HCT116 (cell line): ENCODE data around the gene LSM11. TPM values are rescaled to one million over a fixed set of nuclear protein-coding genes. Genes with fewer than 3 reads are reported as not detected.

ENCODE experiments used
- ATAC-seq: fragments of 200-7000 bp; cut with Tn5 transposase; 2 replicates; pipeline ENCODE4 v1.9.1; 2020; ENCODE audit warnings: mild to moderate bottlenecking, moderate library complexity
- BruUV-seq: library from RNA; stranded (reverse); fragments of 400-500 nt; replicated peaks from 2 replicates; lab custom pipeline; 2021; lab: Mats Ljungman, UMichigan
- CTCF ChIA-PET: fragments of 300-600 bp; sonication (Branson Sonifier 250); formaldehyde crosslinking; loops from one replicate; lab custom pipeline; 2021; ENCODE audit warnings: antibody characterized with exemption; lab: Charles Lee
- POLR2A ChIA-PET: fragments of 300-600, 350-600 bp; sonication (Branson Sonifier 250); formaldehyde crosslinking; loops from one replicate; lab custom pipeline; 2021; ENCODE audit warnings: antibody characterized with exemption; lab: Charles Lee
- RAD21 ChIA-PET, 2 experiments: fragments of 300-600 bp; sonication (Branson Sonifier 250); formaldehyde crosslinking; loops; one replicate each; lab custom pipeline; 2023; ENCODE audit warnings: low total read pairs in 2 of 2; ENCODE audit not compliant: uncharacterized antibody in 2 of 2, unreplicated experiment in 2 of 2, low non-redundant PET in 1 of 2; lab: Charles Lee
- DNase-seq: peaks from one replicate; pipeline ENCODE4 v3.0.0-alpha.2; 2010; ENCODE audit warnings: low read depth, low spot score
- H2AFZ ChIP-seq: fragments of 200-600 bp; shearing (Covaris generic), sonication (generic); 2 replicates; pipeline ENCODE4 v1.6.1; 2017; ENCODE audit warnings: low read depth, mixed run types, mixed read lengths, antibody characterized with exemption, low read length; ENCODE audit not compliant: poor library complexity, severe bottlenecking
- H3K27ac ChIP-seq: 2 replicates; pipeline ENCODE4 v1.5.1; 2012; ENCODE audit warnings: low read depth, low read length
- H3K27me3 ChIP-seq: fragments of 200-600 bp; sonication (generic); 2 replicates; pipeline ENCODE4 v1.6.1; 2016; ENCODE audit warnings: mixed run types, low read length, mixed read lengths; ENCODE audit not compliant: insufficient read depth
- H3K36me3 ChIP-seq, 2 experiments: fragments of 200-500 bp in 1 of 2; fragments of 200-600 bp in 1 of 2; sonication (Bioruptor generic) in 1 of 2; sonication (generic) in 1 of 2; 2 replicates each; pipeline versions ENCODE4 v1.5.1 to v1.6.1; 2014 to 2016; ENCODE audit warnings: low read length in 2 of 2, inconsistent platforms in 1 of 2, mixed read lengths in 1 of 2, mixed run types in 1 of 2; ENCODE audit not compliant: insufficient read depth in 2 of 2, control insufficient read depth in 1 of 2
- H3K4me1 ChIP-seq, 2 experiments: fragments of 200-600 bp in 1 of 2; sonication (generic) in 1 of 2; 2 replicates each; pipeline versions ENCODE4 v1.5.1 to v1.6.1; 2012 to 2017; ENCODE audit warnings: low read length in 2 of 2, inconsistent platforms in 1 of 2, mild to moderate bottlenecking in 1 of 2, mixed read lengths in 1 of 2, mixed run types in 1 of 2, moderate library complexity in 1 of 2; ENCODE audit not compliant: insufficient read depth in 2 of 2, control insufficient read depth in 1 of 2
- H3K4me2 ChIP-seq: fragments of 200-600 bp; sonication (generic); 2 replicates; pipeline ENCODE4 v1.6.1; 2017; ENCODE audit warnings: mixed run types, low read length, mixed read lengths
- H3K4me3 ChIP-seq, 2 experiments: fragments of 200-600 bp in 1 of 2; sonication (generic) in 1 of 2; replicated peaks in 1 of 2; 2 replicates each; pipeline ENCODE4 v1.5.1; 2011 to 2016; ENCODE audit warnings: low read length in 2 of 2, control low read depth in 1 of 2, low read depth in 1 of 2, mild to moderate bottlenecking in 1 of 2, mixed read lengths in 1 of 2, mixed run types in 1 of 2
- H3K79me2 ChIP-seq: fragments of 200-600 bp; sonication (generic); 2 replicates; pipeline ENCODE4 v1.6.1; 2017; ENCODE audit warnings: mild to moderate bottlenecking, mixed run types, low read length, moderate library complexity, mixed read lengths; ENCODE audit not compliant: insufficient read depth
- H3K9ac ChIP-seq: fragments of 200-600 bp; sonication (generic); 2 replicates; pipeline ENCODE4 v1.6.1; 2016; ENCODE audit warnings: low read length, mixed read lengths
- H3K9me2 ChIP-seq: fragments of 200-600 bp; sonication (generic), shearing (Covaris generic); 2 replicates; pipeline ENCODE4 v1.6.1; 2017; ENCODE audit warnings: mixed run types, mild to moderate bottlenecking, moderate library complexity; ENCODE audit not compliant: insufficient read depth
- H3K9me3 ChIP-seq, 2 experiments: fragments of 200-500 bp in 1 of 2; fragments of 200-600 bp in 1 of 2; sonication (Bioruptor generic) in 1 of 2; sonication (generic) in 1 of 2; 2 replicates each; pipeline ENCODE4 v1.6.1; 2014 to 2017; ENCODE audit warnings: low read length in 2 of 2, mixed read lengths in 2 of 2, inconsistent platforms in 1 of 2, low read depth in 1 of 2, mild to moderate bottlenecking in 1 of 2, mixed run types in 1 of 2, moderate library complexity in 1 of 2; ENCODE audit not compliant: control insufficient read depth in 1 of 2, insufficient read depth in 1 of 2
- H4K20me1 ChIP-seq: fragments of 200-600 bp; sonication (generic), shearing (Covaris generic); 2 replicates; pipeline ENCODE4 v1.6.1; 2017; ENCODE audit warnings: mixed run types, mild to moderate bottlenecking, moderate library complexity; ENCODE audit not compliant: insufficient read depth
- ATF3 ChIP-seq: IDR thresholded peaks from 2 replicates; pipeline ENCODE4 v1.6.1; 2012
- CBX3 ChIP-seq: IDR thresholded peaks from 2 replicates; pipeline ENCODE4 v1.6.1; 2012; ENCODE audit warnings: low read depth
- CEBPB ChIP-seq: IDR thresholded peaks from 2 replicates; pipeline ENCODE4 v1.6.1; 2012; ENCODE audit warnings: low read depth
- ELF1 ChIP-seq: IDR thresholded peaks from 2 replicates; pipeline ENCODE4 v1.6.1; 2012; ENCODE audit warnings: low read depth, borderline replicate concordance
- EZH2phosphoT487 ChIP-seq: fragments of 200-600 bp; IDR thresholded peaks from 2 replicates; pipeline ENCODE4 v1.6.1; 2018; ENCODE audit warnings: antibody characterized with exemption, borderline replicate concordance
- FOSL1 ChIP-seq: IDR thresholded peaks from 2 replicates; pipeline ENCODE4 v1.6.1; 2012; ENCODE audit warnings: low read depth
- JUND ChIP-seq: IDR thresholded peaks from 2 replicates; pipeline ENCODE4 v1.6.1; 2012
- MAX ChIP-seq: IDR thresholded peaks from 2 replicates; pipeline ENCODE4 v1.6.1; 2012
- POLR2A ChIP-seq: IDR thresholded peaks from 2 replicates; pipeline ENCODE4 v1.7.0; 2011; ENCODE audit warnings: borderline replicate concordance; ENCODE audit not compliant: insufficient read depth, insufficient read length; ENCODE audit errors: extremely low read depth
- POLR2AphosphoS5 ChIP-seq: IDR thresholded peaks from 2 replicates; pipeline ENCODE4 v1.6.1; 2011; ENCODE audit warnings: mild to moderate bottlenecking, low read depth, low read length, moderate library complexity
- RAD21 ChIP-seq: IDR thresholded peaks from 2 replicates; pipeline ENCODE4 v1.6.1; 2012; ENCODE audit warnings: low read depth, mild to moderate bottlenecking
- REST ChIP-seq: IDR thresholded peaks from 2 replicates; pipeline ENCODE4 v1.6.1; 2012; ENCODE audit warnings: low read depth
- SIN3A ChIP-seq: IDR thresholded peaks from 2 replicates; pipeline ENCODE4 v1.6.1; 2012; ENCODE audit warnings: low read depth
- SRF ChIP-seq: IDR thresholded peaks from 2 replicates; pipeline ENCODE4 v1.6.1; 2012; ENCODE audit warnings: low read depth
- TCF7L2 ChIP-seq: IDR thresholded peaks from 2 replicates; pipeline ENCODE4 v1.7.0; 2011; ENCODE audit warnings: borderline replicate concordance, inconsistent platforms; ENCODE audit not compliant: insufficient read depth, insufficient read length; ENCODE audit errors: extremely low read depth
- YY1 ChIP-seq: IDR thresholded peaks from 2 replicates; pipeline ENCODE4 v1.6.1; 2011; ENCODE audit warnings: low read length, low read depth, moderate library complexity, mild to moderate bottlenecking; ENCODE audit not compliant: insufficient replicate concordance; ENCODE audit errors: extremely low read depth
- ZFX ChIP-seq: fragments of 450-650 bp; IDR thresholded peaks from 2 replicates; pipeline ENCODE4 v1.6.1; 2017
- ZNF274 ChIP-seq: fragments of 200-500 bp; sonication (Bioruptor generic); IDR thresholded peaks from 2 replicates; pipeline ENCODE4 v1.6.1; 2014; ENCODE audit warnings: mild to moderate bottlenecking, low read depth, low read length, inconsistent platforms
- intact Hi-C: fragments of 100-400 bp; cut with micrococcal nuclease; formaldehyde crosslinking; loops from 2 replicates; pipeline ENCODE4 v1.10.0; 2022
- total RNA-seq: library from RNA; stranded (reverse); gene quantifications from one replicate; pipeline ENCODE4 v1.2.1, GENCODE V29; 2021; ENCODE audit not compliant: unreplicated experiment
- TF ChIP-seq, protein P1 (sequence below): IDR thresholded peaks from 2 replicates; pipeline ENCODE4 v1.6.1; 2011; ENCODE audit warnings: mild to moderate bottlenecking, low read length, moderate library complexity; ENCODE audit not compliant: insufficient replicate concordance; ENCODE audit errors: extremely low read depth

LSM11 gene
- total RNA-seq, 1 experiment from 2014 or later = 6.2 TPM

GRCh38 chr5:157772127-157772526 lies 28.6 kb downstream of the LSM11 start:
- no peaks in the 10 kb centered on the region for H3K4me1 ChIP-seq
- no peaks in the 10 kb centered on the region for H3K36me3 ChIP-seq
- H3K9me3 ChIP-seq = no peaks in the 10 kb centered on the region
- ChIA-PET CTCF (no interaction called here), POLR2A (no interaction called here), RAD21 (no interaction called here)
- DNase-seq (no peak), ATAC-seq (no peak)
- intact Hi-C loops = no loop called here
- no peak for TF ChIP-seq EZH2phosphoT487
- TF ChIP-seq REST = no peak
- TF ChIP-seq CEBPB = no peak
- no peak for TF ChIP-seq ZFX
- TF ChIP-seq FOSL1 = no peak
- TF ChIP-seq POLR2A = no peak
- no peak for TF ChIP-seq SRF
- no peak for TF ChIP-seq RAD21
- no peak for TF ChIP-seq MAX
- no peak for TF ChIP-seq POLR2AphosphoS5
- TF ChIP-seq CBX3 = no peak
- no peak for TF ChIP-seq ZNF274
- no peak for TF ChIP-seq SIN3A
- no peak for TF ChIP-seq ELF1
- TF ChIP-seq JUND = no peak
- TF ChIP-seq ATF3 = no peak
- no peak for TF ChIP-seq YY1
- TF ChIP-seq, protein P1, sequence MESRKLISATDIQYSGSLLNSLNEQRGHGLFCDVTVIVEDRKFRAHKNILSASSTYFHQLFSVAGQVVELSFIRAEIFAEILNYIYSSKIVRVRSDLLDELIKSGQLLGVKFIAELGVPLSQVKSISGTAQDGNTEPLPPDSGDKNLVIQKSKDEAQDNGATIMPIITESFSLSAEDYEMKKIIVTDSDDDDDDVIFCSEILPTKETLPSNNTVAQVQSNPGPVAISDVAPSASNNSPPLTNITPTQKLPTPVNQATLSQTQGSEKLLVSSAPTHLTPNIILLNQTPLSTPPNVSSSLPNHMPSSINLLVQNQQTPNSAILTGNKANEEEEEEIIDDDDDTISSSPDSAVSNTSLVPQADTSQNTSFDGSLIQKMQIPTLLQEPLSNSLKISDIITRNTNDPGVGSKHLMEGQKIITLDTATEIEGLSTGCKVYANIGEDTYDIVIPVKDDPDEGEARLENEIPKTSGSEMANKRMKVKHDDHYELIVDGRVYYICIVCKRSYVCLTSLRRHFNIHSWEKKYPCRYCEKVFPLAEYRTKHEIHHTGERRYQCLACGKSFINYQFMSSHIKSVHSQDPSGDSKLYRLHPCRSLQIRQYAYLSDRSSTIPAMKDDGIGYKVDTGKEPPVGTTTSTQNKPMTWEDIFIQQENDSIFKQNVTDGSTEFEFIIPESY = no peak
- TF ChIP-seq TCF7L2 = no peak
- no peak overlapping the region for H2AFZ ChIP-seq
- no peak overlapping the region for H3K9ac ChIP-seq
- no peak overlapping the region for H3K4me2 ChIP-seq
- no peak overlapping the region for H3K4me3 ChIP-seq
- no peaks in the 10 kb centered on the region for H3K9me2 ChIP-seq
- H3K79me2 ChIP-seq = no peaks in the 10 kb centered on the region
- no peak overlapping the region for H3K27ac ChIP-seq
- BruUV-seq = no TSS peak
- no peaks in the 10 kb centered on the region for H3K27me3 ChIP-seq
- H4K20me1 ChIP-seq = no peaks in the 10 kb centered on the region
